H9 (cell line): Measurements from ENCODE around the gene SPINK1. TPM values are rescaled to one million over a fixed set of nuclear protein-coding genes. Genes with fewer than 3 reads are reported as not detected.

Experiments used
- DNase-seq: peaks from one replicate; pipeline ENCODE4 v3.0.0-alpha.2; 2017
- H2AFZ ChIP-seq: one replicate; pipeline ENCODE4 v1.6.1; 2013; ENCODE audit warnings: mild to moderate bottlenecking, low read length, control low read depth, moderate library complexity
- H2AK5ac ChIP-seq: 2 replicates; pipeline ENCODE4 v1.6.1; 2013; ENCODE audit warnings: low read length, control low read depth, mixed read lengths; ENCODE audit not compliant: insufficient read length
- H2BK120ac ChIP-seq: one replicate; pipeline ENCODE4 v1.6.1; 2013; ENCODE audit warnings: low read depth, mild to moderate bottlenecking, low read length, control low read depth, inconsistent platforms; ENCODE audit not compliant: poor library complexity, severe bottlenecking
- H2BK12ac ChIP-seq: 2 replicates; pipeline ENCODE4 v1.6.1; 2013; ENCODE audit warnings: low read length, control low read depth, mixed read lengths, low read depth; ENCODE audit not compliant: insufficient read length
- H2BK15ac ChIP-seq: 2 replicates; pipeline ENCODE4 v1.6.1; 2013; ENCODE audit warnings: low read depth, low read length, control low read depth
- H2BK20ac ChIP-seq: one replicate; pipeline ENCODE4 v1.6.1; 2013; ENCODE audit warnings: low read depth, mild to moderate bottlenecking, low read length, control low read depth, inconsistent platforms; ENCODE audit not compliant: poor library complexity, severe bottlenecking
- H2BK5ac ChIP-seq: 2 replicates; pipeline ENCODE4 v1.6.1; 2013; ENCODE audit warnings: low read length, control low read depth, mixed read lengths; ENCODE audit not compliant: insufficient read length
- H3K14ac ChIP-seq: 2 replicates; pipeline ENCODE4 v1.6.1; 2013; ENCODE audit warnings: low read length, control low read depth; ENCODE audit not compliant: insufficient read depth
- H3K18ac ChIP-seq: 2 replicates; pipeline ENCODE4 v1.6.1; 2013; ENCODE audit warnings: low read depth, mild to moderate bottlenecking, mixed read lengths, low read length, control low read depth; ENCODE audit not compliant: insufficient read length
- H3K23ac ChIP-seq: 2 replicates; pipeline ENCODE4 v1.6.1; 2013; ENCODE audit warnings: low read length, control low read depth, mixed read lengths, low read depth; ENCODE audit not compliant: insufficient read length
- H3K23me2 ChIP-seq: 2 replicates; pipeline ENCODE4 v1.6.1; 2013; ENCODE audit warnings: low read depth, mild to moderate bottlenecking, mixed read lengths, low read length, control low read depth; ENCODE audit not compliant: insufficient read length, poor library complexity, severe bottlenecking
- H3K27ac ChIP-seq: 2 replicates; pipeline ENCODE4 v1.5.1; 2013; ENCODE audit warnings: low read length, control low read depth, mixed read lengths, low read depth; ENCODE audit not compliant: insufficient read length
- H3K27me3 ChIP-seq: 2 replicates; pipeline ENCODE4 v1.6.1; 2013; ENCODE audit warnings: low read length, control low read depth, inconsistent platforms; ENCODE audit not compliant: insufficient read depth
- H3K4ac ChIP-seq: 2 replicates; pipeline ENCODE4 v1.6.1; 2013; ENCODE audit warnings: low read depth, mild to moderate bottlenecking, control low read depth, inconsistent platforms, low read length, moderate library complexity
- H3K4me1 ChIP-seq: 2 replicates; pipeline ENCODE4 v1.6.1; 2013; ENCODE audit warnings: low read length, control low read depth, inconsistent platforms; ENCODE audit not compliant: insufficient read depth
- H3K4me2 ChIP-seq: 2 replicates; pipeline ENCODE4 v1.6.1; 2013; ENCODE audit warnings: low read length, control low read depth, mixed read lengths; ENCODE audit not compliant: insufficient read length, insufficient read depth
- H3K56ac ChIP-seq: 2 replicates; pipeline ENCODE4 v1.6.1; 2013; ENCODE audit warnings: low read depth, mild to moderate bottlenecking, mixed read lengths, low read length, control low read depth; ENCODE audit not compliant: insufficient read length
- H3K79me1 ChIP-seq: 2 replicates; pipeline ENCODE4 v1.6.1; 2013; ENCODE audit warnings: low read depth, mild to moderate bottlenecking, moderate library complexity, low read length, control low read depth, inconsistent platforms; ENCODE audit not compliant: insufficient read depth, poor library complexity, severe bottlenecking
- H3K79me2 ChIP-seq: 2 replicates; pipeline ENCODE4 v1.6.1; 2013; ENCODE audit warnings: low read length, control low read depth, inconsistent platforms; ENCODE audit not compliant: insufficient read depth
- H3K9ac ChIP-seq: 2 replicates; pipeline ENCODE4 v1.6.1; 2013; ENCODE audit warnings: low read length, control low read depth, mixed read lengths; ENCODE audit not compliant: insufficient read length; ENCODE audit errors: extremely low read depth
- H3K9me3 ChIP-seq: one replicate; pipeline ENCODE4 v1.6.1; 2013; ENCODE audit warnings: low read depth, low read length, inconsistent platforms; ENCODE audit not compliant: control insufficient read depth
- H3T11ph ChIP-seq: one replicate; pipeline ENCODE4 v1.6.1; 2013; ENCODE audit warnings: mild to moderate bottlenecking, low read length, control low read depth, inconsistent platforms
- H4K20me1 ChIP-seq: one replicate; pipeline ENCODE4 v1.6.1; 2013; ENCODE audit not compliant: control insufficient read depth, insufficient read length, insufficient read depth
- H4K5ac ChIP-seq: 2 replicates; pipeline ENCODE4 v1.6.1; 2013; ENCODE audit warnings: low read depth, mild to moderate bottlenecking, mixed read lengths, low read length, control low read depth; ENCODE audit not compliant: insufficient read length
- H4K8ac ChIP-seq: replicated peaks from 2 replicates; pipeline ENCODE4 v1.6.1; 2013; ENCODE audit warnings: low read length, control low read depth, mixed read lengths, low read depth; ENCODE audit not compliant: insufficient read length
- H4K91ac ChIP-seq: 2 replicates; pipeline ENCODE4 v1.6.1; 2013; ENCODE audit warnings: low read depth, mild to moderate bottlenecking, moderate library complexity, mixed read lengths, low read length, control low read depth; ENCODE audit not compliant: insufficient read length
- H3K27ac Mint-ChIP-seq, 3 experiments: 2 replicates in 2 of 3; 3 replicates in 1 of 3; pipeline ENCODE4 v1.8.0; 2020 to 2021; ENCODE audit warnings: mixed read lengths in 3 of 3, mild to moderate bottlenecking in 1 of 3, moderate library complexity in 1 of 3
- H3K27me3 Mint-ChIP-seq: 2 replicates; pipeline ENCODE4 v1.8.0; 2021; ENCODE audit warnings: low read depth, mild to moderate bottlenecking, moderate library complexity, mixed read lengths
- H3K36me3 Mint-ChIP-seq, 3 experiments: 2 replicates in 2 of 3; 3 replicates in 1 of 3; pipeline ENCODE4 v1.8.0; 2020 to 2021; ENCODE audit warnings: low read depth in 3 of 3, mixed read lengths in 3 of 3; ENCODE audit not compliant: insufficient read depth in 1 of 3
- H3K4me1 Mint-ChIP-seq, 2 experiments: 2 replicates each; pipeline ENCODE4 v1.8.0; 2020; ENCODE audit warnings: mixed read lengths in 2 of 2
- H3K4me3 Mint-ChIP-seq, 2 experiments: 2 replicates in 1 of 2; 3 replicates in 1 of 2; pipeline ENCODE4 v1.8.0; 2020 to 2021; ENCODE audit warnings: mild to moderate bottlenecking in 2 of 2, mixed read lengths in 2 of 2, moderate library complexity in 1 of 2
- H3K9me3 Mint-ChIP-seq, 2 experiments: 2 replicates in 1 of 2; 3 replicates in 1 of 2; pipeline ENCODE4 v1.8.0; 2020; ENCODE audit warnings: mild to moderate bottlenecking in 2 of 2, mixed read lengths in 2 of 2, moderate library complexity in 1 of 2
- WGBS: extraction: QIAGEN DNeasy Blood & Tissue Kit; methylation state at CpG from one replicate; pipeline ENCODE4 v1.1.7; 2013; ENCODE audit warnings: missing lambda C conversion rate, low lambda C conversion rate, mixed read lengths; ENCODE audit not compliant: insufficient read length; ENCODE audit errors: extremely low coverage; 5-methylcytosine and 5-hydroxymethylcytosine counted together
- total RNA-seq: library from RNA; stranded (reverse); gene quantifications from 2 replicates; pipeline ENCODE4 v1.2.1, GENCODE V29; 2021
- TF ChIP-seq, protein P1 (sequence below): fragments of 200-600 bp; sonication (generic); conservative IDR thresholded peaks from 3 replicates; pipeline ENCODE4 v1.8.0; 2021; ENCODE audit warnings: antibody characterized with exemption, mild to moderate bottlenecking

SPINK1 gene
- total RNA-seq, 1 experiment from 2014 or later: 3.1 TPM

DNA sequence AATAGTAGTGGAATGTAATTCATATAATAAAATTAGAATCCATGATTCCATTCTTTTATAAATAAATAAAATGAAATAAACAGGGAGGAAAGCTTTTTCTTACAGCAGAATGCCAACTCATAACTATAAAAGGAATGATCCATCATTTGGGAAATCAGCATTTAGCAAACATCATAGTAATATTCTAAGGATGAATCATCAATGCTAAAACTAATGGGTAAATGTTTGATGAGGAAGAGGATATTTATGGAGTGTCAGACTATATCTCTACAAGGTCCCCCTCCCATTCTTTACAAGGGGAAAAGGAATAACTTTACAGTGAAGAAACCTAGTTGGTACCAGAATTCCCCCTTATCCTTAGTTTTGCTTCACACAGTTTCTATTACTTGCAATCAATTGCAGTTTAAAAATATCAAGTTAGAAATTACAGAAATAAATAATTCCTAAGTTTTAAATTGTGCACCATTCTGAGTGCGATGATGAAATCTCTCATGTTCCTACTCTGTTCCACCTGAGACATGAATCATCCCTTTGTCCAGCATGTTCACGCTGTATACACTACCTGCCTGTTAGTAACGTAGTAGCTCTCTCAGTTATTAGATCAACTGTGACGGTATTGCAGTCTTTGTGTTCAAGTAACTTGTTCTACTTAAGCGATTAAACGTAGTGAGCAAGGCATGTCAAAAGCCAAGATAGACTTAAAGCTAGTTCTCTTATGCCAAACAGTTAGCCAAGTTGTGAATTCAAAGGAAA, 34.7 kb downstream of the SPINK1 start:
- TF ChIP-seq, protein P1, sequence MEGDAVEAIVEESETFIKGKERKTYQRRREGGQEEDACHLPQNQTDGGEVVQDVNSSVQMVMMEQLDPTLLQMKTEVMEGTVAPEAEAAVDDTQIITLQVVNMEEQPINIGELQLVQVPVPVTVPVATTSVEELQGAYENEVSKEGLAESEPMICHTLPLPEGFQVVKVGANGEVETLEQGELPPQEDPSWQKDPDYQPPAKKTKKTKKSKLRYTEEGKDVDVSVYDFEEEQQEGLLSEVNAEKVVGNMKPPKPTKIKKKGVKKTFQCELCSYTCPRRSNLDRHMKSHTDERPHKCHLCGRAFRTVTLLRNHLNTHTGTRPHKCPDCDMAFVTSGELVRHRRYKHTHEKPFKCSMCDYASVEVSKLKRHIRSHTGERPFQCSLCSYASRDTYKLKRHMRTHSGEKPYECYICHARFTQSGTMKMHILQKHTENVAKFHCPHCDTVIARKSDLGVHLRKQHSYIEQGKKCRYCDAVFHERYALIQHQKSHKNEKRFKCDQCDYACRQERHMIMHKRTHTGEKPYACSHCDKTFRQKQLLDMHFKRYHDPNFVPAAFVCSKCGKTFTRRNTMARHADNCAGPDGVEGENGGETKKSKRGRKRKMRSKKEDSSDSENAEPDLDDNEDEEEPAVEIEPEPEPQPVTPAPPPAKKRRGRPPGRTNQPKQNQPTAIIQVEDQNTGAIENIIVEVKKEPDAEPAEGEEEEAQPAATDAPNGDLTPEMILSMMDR: no peak
- Histone ChIP-seq H3K9ac (no peak overlapping the region), H3K27ac (no peak overlapping the region), H3K4me1 (no peaks in the 10 kb centered on the region), H3K9me3 (no peaks in the 10 kb centered on the region), H2AK5ac (no peak overlapping the region), H4K91ac (no peak overlapping the region), H2AFZ (no peak overlapping the region), H2BK15ac (no peak overlapping the region), H2BK120ac (no peak overlapping the region), H2BK20ac (no peak overlapping the region), H4K20me1 (no peaks in the 10 kb centered on the region), H3K23me2 (no peaks in the 10 kb centered on the region), H3K79me1 (no peaks in the 10 kb centered on the region), H4K8ac (no peak overlapping the region), H3K79me2 (no peaks in the 10 kb centered on the region), H3K14ac (no peak overlapping the region), H3K4ac (no peak overlapping the region), H3K18ac (no peak overlapping the region), H4K5ac (no peak overlapping the region), H3K4me2 (no peak overlapping the region), H3K23ac (no peak overlapping the region), H2BK5ac (no peak overlapping the region), H3K56ac (no peak overlapping the region), H3T11ph (no peak overlapping the region), H3K27me3 (no peaks in the 10 kb centered on the region), H2BK12ac (no peak overlapping the region)
- no CpG with 5 or more reads among the region's 6 CpGs for WGBS
- Mint-ChIP-seq H3K9me3 (no peaks in the 10 kb centered on the region), H3K4me1 (0 out of 4 replicates have a peak, but pooled peaks cover 2 to 3% of the 10 kb centered on the region in 2 experiments), H3K4me3 (no peak overlapping the region), H3K27me3 (no peaks in the 10 kb centered on the region; the same call in 1 of the 2 replicates), H3K36me3 (no peaks in the 10 kb centered on the region), H3K27ac (no peak overlapping the region)
- DNase-seq: no peak
